Smooth muscle cell (in vitro differentiated cells): ENCODE data around the gene GPR152. TPM values are rescaled to one million over a fixed set of nuclear protein-coding genes. Genes with fewer than 3 reads are reported as not detected.

Experiments
- DNase-seq: peaks from one replicate; lab custom pipeline; 2025; ENCODE audit not compliant: unreplicated experiment; lab: John Stamatoyannopoulos, UW
- H2AFZ ChIP-seq: fragments of 200-600 bp; sonication (generic); 2 replicates; pipeline ENCODE4 v1.6.0; 2016; ENCODE audit warnings: antibody characterized with exemption, low read depth, mild to moderate bottlenecking
- H3F3A ChIP-seq: fragments of 200-600 bp; sonication (generic); 2 replicates; pipeline ENCODE4 v1.6.0; 2017; ENCODE audit warnings: antibody characterized with exemption, low read depth
- H3K27ac ChIP-seq: fragments of 200-600 bp; sonication (generic); 2 replicates; pipeline ENCODE4 v1.5.1; 2016; ENCODE audit warnings: low read depth, mild to moderate bottlenecking
- H3K27me3 ChIP-seq: fragments of 200-600 bp; sonication (generic); 2 replicates; pipeline ENCODE4 v1.6.1; 2016; ENCODE audit warnings: low read depth, mild to moderate bottlenecking
- H3K36me3 ChIP-seq: fragments of 200-600 bp; sonication (generic); 2 replicates; pipeline ENCODE4 v1.5.1; 2016; ENCODE audit warnings: low read depth
- H3K4me1 ChIP-seq: fragments of 200-600 bp; sonication (generic); 2 replicates; pipeline ENCODE4 v1.5.1; 2016; ENCODE audit warnings: low read depth
- H3K4me2 ChIP-seq: fragments of 200-600 bp; sonication (generic); 2 replicates; pipeline ENCODE4 v1.6.0; 2016; ENCODE audit warnings: mild to moderate bottlenecking
- H3K4me3 ChIP-seq: fragments of 200-600 bp; sonication (generic); 2 replicates; pipeline ENCODE4 v1.5.1; 2016; ENCODE audit warnings: mild to moderate bottlenecking
- H3K79me2 ChIP-seq: fragments of 200-600 bp; sonication (generic); 2 replicates; pipeline ENCODE4 v1.6.0; 2016; ENCODE audit warnings: low read depth, mild to moderate bottlenecking
- H3K9ac ChIP-seq: fragments of 200-600 bp; sonication (generic); 2 replicates; pipeline ENCODE4 v1.6.0; 2016; ENCODE audit warnings: low read depth
- H3K9me3 ChIP-seq: fragments of 200-600 bp; sonication (generic); replicated peaks from 2 replicates; pipeline ENCODE4 v1.5.1; 2016; ENCODE audit warnings: low read depth
- H4K20me1 ChIP-seq: fragments of 200-600 bp; sonication (generic); 2 replicates; pipeline ENCODE4 v1.6.0; 2016; ENCODE audit warnings: low read depth
- WGBS: methylation state at CpG from one replicate; pipeline ENCODE4 v1.1.7; 2016; ENCODE audit warnings: low lambda C conversion rate; 5-methylcytosine and 5-hydroxymethylcytosine counted together
- polyA plus RNA-seq: library from polyadenylated mRNA; unstranded; fragments of >200 nt; fragmentation: Nextera tagmentation; extraction: Ambion mirVana; gene quantifications from 2 replicates; pipeline ENCODE4 v1.2.1, GENCODE V29; 2016
- total RNA-seq: library from RNA; depleted of rRNA; stranded (reverse); fragments of >200 nt; gene quantifications from 2 replicates; pipeline ENCODE4 v1.2.3, GENCODE V29; 2014
- TF ChIP-seq, protein P1 (sequence below): fragments of 200-600 bp; sonication (generic); IDR thresholded peaks from 2 replicates; pipeline ENCODE4 v1.5.1; 2017; ENCODE audit warnings: borderline replicate concordance, mild to moderate bottlenecking, antibody characterized with exemption; ENCODE audit not compliant: insufficient read depth, poor library complexity, severe bottlenecking

Gene GPR152
- total and polyA plus RNA-seq, 2 experiments from 2014 or later: 0.27 TPM; not detected in 1

DNA sequence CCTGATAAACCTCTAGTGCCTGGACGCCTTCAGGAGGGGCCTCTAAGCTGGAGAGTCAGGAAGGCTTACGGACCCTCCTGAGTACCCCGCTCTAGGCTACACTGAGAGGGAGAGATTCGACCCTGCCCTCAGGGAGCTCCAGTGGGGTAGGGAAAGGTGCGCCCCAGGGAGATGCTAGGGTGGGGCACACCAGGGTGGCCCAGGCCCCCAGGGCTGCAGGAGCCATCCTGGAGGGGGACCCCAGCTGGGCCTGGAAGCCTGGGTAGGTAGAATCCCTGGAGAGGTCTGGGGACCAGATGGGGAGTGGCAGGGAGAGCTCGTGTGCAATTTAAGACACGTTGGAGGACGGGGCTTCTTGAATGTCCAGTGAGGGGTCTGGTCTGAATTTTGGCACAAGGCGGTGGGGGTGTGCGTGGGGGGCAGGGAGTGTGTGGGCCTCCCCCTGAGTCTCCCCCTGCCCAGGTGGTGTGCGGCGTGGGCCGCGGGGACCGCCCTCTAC, 32.3 kb downstream of the GPR152 start:
- H3F3A ChIP-seq: no peaks in the 10 kb centered on the region

GRCh38 chr11:67419325-67420049, 33.0 kb downstream of the GPR152 start:
- no peak overlapping the region for H3K27ac ChIP-seq
- TF ChIP-seq, protein P1, sequence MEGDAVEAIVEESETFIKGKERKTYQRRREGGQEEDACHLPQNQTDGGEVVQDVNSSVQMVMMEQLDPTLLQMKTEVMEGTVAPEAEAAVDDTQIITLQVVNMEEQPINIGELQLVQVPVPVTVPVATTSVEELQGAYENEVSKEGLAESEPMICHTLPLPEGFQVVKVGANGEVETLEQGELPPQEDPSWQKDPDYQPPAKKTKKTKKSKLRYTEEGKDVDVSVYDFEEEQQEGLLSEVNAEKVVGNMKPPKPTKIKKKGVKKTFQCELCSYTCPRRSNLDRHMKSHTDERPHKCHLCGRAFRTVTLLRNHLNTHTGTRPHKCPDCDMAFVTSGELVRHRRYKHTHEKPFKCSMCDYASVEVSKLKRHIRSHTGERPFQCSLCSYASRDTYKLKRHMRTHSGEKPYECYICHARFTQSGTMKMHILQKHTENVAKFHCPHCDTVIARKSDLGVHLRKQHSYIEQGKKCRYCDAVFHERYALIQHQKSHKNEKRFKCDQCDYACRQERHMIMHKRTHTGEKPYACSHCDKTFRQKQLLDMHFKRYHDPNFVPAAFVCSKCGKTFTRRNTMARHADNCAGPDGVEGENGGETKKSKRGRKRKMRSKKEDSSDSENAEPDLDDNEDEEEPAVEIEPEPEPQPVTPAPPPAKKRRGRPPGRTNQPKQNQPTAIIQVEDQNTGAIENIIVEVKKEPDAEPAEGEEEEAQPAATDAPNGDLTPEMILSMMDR: no peak
- H3K9ac ChIP-seq: no peak overlapping the region
- H3K27me3 ChIP-seq: peaks cover 7% of the 10 kb centered on the region
- no peaks in the 10 kb centered on the region for H3F3A ChIP-seq
- no peak overlapping the region for H3K4me3 ChIP-seq
- H3K79me2 ChIP-seq: no peaks in the 10 kb centered on the region
- no peak for DNase-seq
- H3K4me1 ChIP-seq: peaks cover 5% of the 10 kb centered on the region
- H3K36me3 ChIP-seq: no peaks in the 10 kb centered on the region
- no peak overlapping the region for H2AFZ ChIP-seq
- no peaks in the 10 kb centered on the region for H3K9me3 ChIP-seq
- H3K4me2 ChIP-seq: no peak overlapping the region
- WGBS: 96% methylated on average over 21 of the region's 21 CpGs
- H4K20me1 ChIP-seq: no peaks in the 10 kb centered on the region

More for the DNA sequence above, 32.3 kb downstream of the GPR152 start:
- H3K9me3 ChIP-seq: no peaks in the 10 kb centered on the region
- no peaks in the 10 kb centered on the region for H3K79me2 ChIP-seq
- no peak overlapping the region for H3K27ac ChIP-seq
- H3K4me2 ChIP-seq: peak overlapping the region; percentile 94
- WGBS: 67% methylated on average over 8 of the region's 15 CpGs
- no peak overlapping the region for H2AFZ ChIP-seq
- H3K36me3 ChIP-seq: no peaks in the 10 kb centered on the region
- no peak for DNase-seq
- TF ChIP-seq, protein P1: no peak
- H3K4me3 ChIP-seq: peak overlapping the region; percentile 59
- peak overlapping the region; percentile 47 for H3K9ac ChIP-seq
- H4K20me1 ChIP-seq: no peaks in the 10 kb centered on the region
- peaks cover 5% of the 10 kb centered on the region for H3K4me1 ChIP-seq
- peaks cover 1% of the 10 kb centered on the region for H3K27me3 ChIP-seq

- H3K4me3 ChIP-seq: no peak overlapping the region
- H4K20me1 ChIP-seq: no peaks in the 10 kb centered on the region
- no peak overlapping the region for H2AFZ ChIP-seq
- H3F3A ChIP-seq: no peaks in the 10 kb centered on the region
- TF ChIP-seq, protein P1: no peak
- H3K4me1 ChIP-seq: peaks cover 5% of the 10 kb centered on the region
- H3K9me3 ChIP-seq: no peaks in the 10 kb centered on the region
- WGBS: 94% methylated on average over 26 of the region's 26 CpGs
- no peak overlapping the region for H3K9ac ChIP-seq
- H3K27me3 ChIP-seq: peaks cover 7% of the 10 kb centered on the region
- no peak for DNase-seq
- no peaks in the 10 kb centered on the region for H3K36me3 ChIP-seq
- H3K79me2 ChIP-seq: no peaks in the 10 kb centered on the region
- no peak overlapping the region for H3K4me2 ChIP-seq
- H3K27ac ChIP-seq: no peak overlapping the region
Observed at GRCh38 chr11:67418476-67419281, 33.9 kb downstream of the GPR152 start.
